ENCODE measurements around the gene TRPV6.

TRPV6 gene

DNA sequence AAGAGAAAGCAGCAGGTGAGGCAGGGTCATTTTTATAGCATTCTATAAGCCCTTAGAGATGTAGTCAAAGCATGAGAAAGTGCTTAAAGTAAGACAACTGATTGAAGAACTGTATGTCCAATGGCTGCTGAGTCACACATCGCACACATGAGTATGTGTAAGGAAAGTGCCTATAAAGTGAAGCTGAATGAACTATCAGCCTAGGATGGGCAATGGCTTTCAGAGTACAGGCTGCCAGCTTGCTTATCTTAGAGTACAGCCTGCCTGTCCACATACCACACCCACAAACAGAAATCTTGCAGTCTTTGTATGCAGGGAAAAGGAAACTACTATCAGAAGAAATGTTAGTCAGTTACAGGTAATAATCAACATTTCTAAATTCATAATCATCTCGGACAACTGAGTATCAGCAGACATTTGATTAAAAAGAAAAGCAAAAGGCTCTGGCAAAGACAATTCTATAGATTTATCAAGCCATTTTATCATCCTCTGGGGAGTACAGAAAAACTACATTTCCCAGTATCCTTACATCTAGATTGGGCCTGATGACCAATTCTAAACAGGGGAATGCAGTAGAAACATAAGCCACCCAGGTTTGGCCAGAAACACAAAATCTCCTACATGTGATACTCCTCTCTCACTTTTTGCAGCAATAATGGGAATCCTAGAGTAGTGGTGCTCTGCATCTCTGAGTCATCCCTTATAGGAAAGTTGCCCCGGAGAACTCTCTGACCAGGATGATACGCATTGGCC lies 46.9 kb downstream of the TRPV6 start:
- DNase-seq = no peak

DNA sequence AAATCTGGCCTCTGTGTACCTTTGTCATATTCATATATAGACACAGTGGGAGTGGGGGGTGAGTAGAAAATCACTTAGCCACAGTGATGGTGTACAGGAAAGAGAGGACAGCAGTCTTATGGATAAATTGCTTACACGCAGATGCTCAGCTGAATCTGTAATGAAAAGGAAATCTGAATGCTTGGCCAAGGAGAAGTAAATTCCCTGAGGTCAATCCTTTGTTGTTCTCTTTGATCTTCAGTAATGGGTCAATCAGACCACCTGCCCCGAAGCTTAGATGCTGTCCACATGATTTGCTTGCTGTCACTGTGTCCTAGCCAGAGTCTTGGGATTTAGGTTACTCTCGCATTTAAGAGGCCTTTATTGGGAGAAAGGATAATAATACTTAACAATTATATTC lies 49.1 kb downstream of the TRPV6 start:
- DNase-seq = no peak

DNA sequence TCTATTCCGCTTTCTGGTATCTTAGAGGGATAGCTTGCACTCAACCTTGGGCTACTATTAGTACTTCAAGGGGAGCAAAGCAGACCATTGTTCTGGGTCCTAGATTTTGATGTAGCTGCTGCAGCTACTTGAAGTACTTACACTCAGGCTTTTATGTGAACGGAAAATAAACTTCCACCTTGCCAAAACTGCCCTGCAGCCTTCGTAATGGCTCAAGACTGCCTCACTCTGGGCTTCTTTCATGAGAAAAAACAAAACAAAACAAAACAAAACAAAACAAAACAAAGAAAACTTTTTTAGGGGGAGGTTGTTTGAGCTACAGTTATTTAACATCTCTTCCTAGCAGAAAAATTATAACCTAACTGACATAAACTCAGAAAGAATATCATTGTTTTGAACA lies 50.1 kb downstream of the TRPV6 start:
- no peak for DNase-seq

DNA sequence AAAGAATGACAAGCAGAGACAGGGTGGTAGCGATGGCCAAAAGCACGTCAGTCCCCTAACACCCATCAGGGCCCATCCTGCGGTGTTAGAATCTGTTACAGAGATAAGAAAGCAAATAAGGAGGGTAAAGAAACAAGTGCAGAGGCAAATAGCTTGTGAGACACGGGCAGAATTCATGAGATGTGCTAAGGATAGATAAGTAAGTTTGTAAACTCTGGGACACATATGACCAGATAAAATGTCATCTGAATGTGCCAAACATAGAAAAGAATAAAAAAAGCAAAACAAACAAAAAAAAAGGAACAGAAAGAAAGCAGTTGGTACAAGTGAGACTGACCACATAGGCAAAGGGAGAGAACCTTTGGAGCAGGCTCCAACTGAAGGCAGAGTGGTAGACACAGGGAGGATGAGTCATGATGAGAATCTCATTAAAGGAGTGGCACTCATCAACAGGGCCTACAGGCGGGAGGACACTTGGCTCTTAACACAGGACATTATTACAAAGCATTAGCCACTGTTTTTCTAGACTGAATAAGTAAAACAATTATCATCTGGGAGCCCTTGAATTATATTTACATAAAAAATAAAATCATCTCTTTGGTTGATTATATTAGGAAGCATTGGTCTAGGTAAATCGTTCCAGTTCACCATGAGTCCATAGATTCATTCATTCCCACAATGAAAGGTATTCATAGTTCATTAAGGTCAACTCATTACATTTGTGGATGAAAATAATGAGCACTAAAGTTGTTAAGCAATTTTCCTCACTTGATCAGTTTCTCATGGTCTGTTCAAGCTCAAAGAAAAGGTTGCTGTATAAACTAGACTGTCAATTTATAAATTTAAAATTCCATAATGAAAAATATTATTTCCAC lies 52.1 kb downstream of the TRPV6 start:
- DNase-seq = no peak

DNA sequence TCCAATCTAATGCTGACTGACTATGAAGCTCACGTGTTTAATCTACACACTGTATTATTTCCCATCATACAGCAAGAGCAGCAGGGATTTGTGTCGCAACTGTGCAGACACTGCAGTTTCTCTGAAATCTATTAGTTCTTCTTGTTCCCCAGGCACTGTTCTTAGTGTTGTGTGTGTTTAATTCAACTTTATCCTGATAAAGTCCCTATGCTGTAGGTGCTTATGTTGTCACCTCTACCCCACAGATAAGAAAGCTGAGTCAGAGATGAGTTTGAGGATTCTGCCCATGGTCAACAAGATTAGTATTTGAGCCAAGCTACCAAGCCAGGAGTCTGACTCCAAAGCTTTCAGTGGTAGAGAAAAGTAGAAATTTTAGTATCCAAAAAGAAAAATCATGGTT lies 53.1 kb downstream of the TRPV6 start:
- no peak for DNase-seq

DNA sequence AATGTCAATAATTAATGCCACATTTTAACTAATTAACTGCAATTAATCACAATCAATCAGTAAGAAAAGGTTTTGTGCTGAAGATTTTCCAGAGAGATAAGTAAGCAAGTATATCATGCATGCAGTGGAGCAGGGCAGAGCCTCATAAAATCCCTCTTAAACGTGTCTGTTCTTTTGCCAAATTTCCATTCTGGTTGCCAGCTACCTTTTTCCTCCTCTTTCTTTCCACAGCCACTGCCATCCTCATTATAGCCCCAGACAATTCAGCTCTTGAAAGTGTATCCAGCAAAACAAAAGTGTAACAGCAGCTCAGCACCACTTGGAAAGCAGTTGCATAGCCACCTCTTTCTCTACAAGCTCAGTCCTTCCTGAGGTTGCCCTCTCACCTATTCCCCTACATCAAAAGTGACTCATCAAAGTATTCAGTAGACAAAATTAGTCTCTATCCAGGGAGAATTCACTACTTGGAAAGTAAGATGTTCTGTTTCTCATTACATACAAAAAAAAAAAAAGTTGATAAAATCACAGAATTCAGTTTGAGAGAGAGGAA lies 57.5 kb downstream of the TRPV6 start:
- DNase-seq = no peak

DNA sequence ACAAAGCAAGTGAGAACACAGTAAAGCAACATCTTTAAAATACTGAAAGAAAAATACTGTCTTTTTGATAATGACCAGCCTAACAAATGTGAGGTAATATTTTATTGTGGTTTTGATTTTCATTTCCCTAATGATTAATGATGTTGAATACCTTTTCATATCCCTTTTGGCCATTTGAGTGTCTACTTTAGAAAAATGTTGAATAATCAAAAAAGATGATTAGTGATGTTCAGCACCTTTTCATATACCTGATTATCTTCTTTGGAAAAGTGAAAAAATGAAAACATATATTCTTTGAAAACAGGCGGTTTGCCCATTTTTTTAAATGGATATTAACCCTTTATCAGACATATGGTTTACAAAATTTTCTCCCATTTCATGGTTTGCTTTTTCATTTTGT lies 62.8 kb downstream of the TRPV6 start:
- no peak for DNase-seq
